ENCODE data around the gene ZNF611. TPM values are rescaled to one million over a fixed set of nuclear protein-coding genes. Genes with fewer than 3 reads are reported as not detected.
"Not testable (repeated sequence)": the region's sequence is repeated elsewhere in the genome, so short reads cannot be mapped to it uniquely, and the experiment has no call there.

ZNF611 gene
- total RNA-seq, 1 experiment from 2014 or later = 25.5 TPM

GRCh38 chr19:52722062-52723003 lies 12.5 kb downstream of the ZNF611 start:
- Histone ChIP-seq H3K9me3 (ENCODE audit: insufficient read depth, low read depth) (peaks cover 13% of the 10 kb centered on the region; the same call in 1 of the 2 replicates), H3F3A (ENCODE audit: insufficient read depth, low read depth) (peaks cover 7% of the 10 kb centered on the region; the same call in 1 of the 2 replicates), H3K27ac (peak overlapping the region; percentile 61), H3K4me1 (replicated peaks; ENCODE audit: insufficient read depth) (peaks cover 11% of the 10 kb centered on the region), H3K4me2 (peak overlapping the region; percentile 50), H3K36me3 (ENCODE audit: low read depth) (peaks cover 5% of the 10 kb centered on the region), H4K20me1 (ENCODE audit: insufficient read depth) (no peaks in the 10 kb centered on the region), H3K4me3 (no peak overlapping the region), H3K9me2 (ENCODE audit: insufficient read depth) (no peaks in the 10 kb centered on the region), H3K27me3 (ENCODE audit: insufficient read depth, low read depth) (no peaks in the 10 kb centered on the region), H3K79me2 (ENCODE audit: low read depth) (no peaks in the 10 kb centered on the region), H2AFZ (no peak overlapping the region)
- intact Hi-C loops (cut with micrococcal nuclease; ENCODE audit: unreplicated experiment) = no loop called here
- BruUV-seq (replicated peaks) = no TSS peak
- ChIA-PET POLR2A (ENCODE audit: unreplicated experiment) (interaction anchor here (0.6 kb wide), 1 partner anchor 993 kb away, joined by 3 read pairs; no protein-coding TSS in a partner anchor), CTCF (interaction anchor here (0.6 kb wide), 1 partner anchor 860 kb away, joined by 11 read pairs; no protein-coding TSS in a partner anchor)
- peak; percentile 76 to 96 for DNase-seq
- TF ChIP-seq CTCF (conservative IDR thresholded peaks at IDR 0.05) (no peak), EZH2 (IDR thresholded peaks at IDR 0.05; ENCODE audit: low read depth) (no peak)

GRCh38 chr19:52720541-52720940 lies 14.3 kb downstream of the ZNF611 start:
- H3K27me3 ChIP-seq (ENCODE audit: insufficient read depth, low read depth); H2AFZ ChIP-seq; DNase-seq; H3K9me2 ChIP-seq (ENCODE audit: insufficient read depth); CTCF ChIA-PET; BruUV-seq (replicated peaks); H3K79me2 ChIP-seq (ENCODE audit: low read depth); H4K20me1 ChIP-seq (ENCODE audit: insufficient read depth); H3K36me3 ChIP-seq (ENCODE audit: low read depth); H3K27ac ChIP-seq; H3K4me2 ChIP-seq; H3F3A ChIP-seq (ENCODE audit: insufficient read depth, low read depth); intact Hi-C loops (cut with micrococcal nuclease; ENCODE audit: unreplicated experiment); POLR2A ChIA-PET (ENCODE audit: unreplicated experiment); H3K4me3 ChIP-seq: not testable (repeated sequence)
- peaks cover 11% of the 10 kb centered on the region for H3K4me1 ChIP-seq (replicated peaks; ENCODE audit: insufficient read depth)
- peaks cover 13% of the 10 kb centered on the region; the same call in 1 of the 2 replicates for H3K9me3 ChIP-seq (ENCODE audit: insufficient read depth, low read depth)

- DNase-seq = no peak
- peaks cover 20% of the 10 kb centered on the region for H3K36me3 ChIP-seq (ENCODE audit: low read depth)
- TF ChIP-seq EZH2 (IDR thresholded peaks at IDR 0.05; ENCODE audit: low read depth) (no peak), CTCF (conservative IDR thresholded peaks at IDR 0.05) (no peak)
- H3K79me2 ChIP-seq (ENCODE audit: low read depth) = no peaks in the 10 kb centered on the region
- H3K27me3 ChIP-seq (ENCODE audit: insufficient read depth, low read depth) = no peaks in the 10 kb centered on the region
- intact Hi-C loops (cut with micrococcal nuclease; ENCODE audit: unreplicated experiment) = no loop called here
- BruUV-seq (replicated peaks) = no TSS peak
- H3F3A ChIP-seq (ENCODE audit: insufficient read depth, low read depth) = no peaks in the 10 kb centered on the region
- H2AFZ ChIP-seq = no peak overlapping the region
- H3K4me3 ChIP-seq = no peak overlapping the region
- no peak overlapping the region for H3K4me2 ChIP-seq
- H3K4me1 ChIP-seq (replicated peaks; ENCODE audit: insufficient read depth) = no peaks in the 10 kb centered on the region
- ChIA-PET POLR2A (ENCODE audit: unreplicated experiment) (no interaction called here), CTCF (interaction anchor here (0.6 kb wide), 1 partner anchor 11 kb away, joined by 8 read pairs; no protein-coding TSS in a partner anchor)
- no peaks in the 10 kb centered on the region for H3K9me2 ChIP-seq (ENCODE audit: insufficient read depth)
- H3K9me3 ChIP-seq (ENCODE audit: insufficient read depth, low read depth) = peaks cover 18% of the 10 kb centered on the region; the same call in 1 of the 2 replicates
- no peak overlapping the region for H3K27ac ChIP-seq
- no peaks in the 10 kb centered on the region for H4K20me1 ChIP-seq (ENCODE audit: insufficient read depth)
These were observed 18.3 kb downstream of the ZNF611 start for GRCh38 chr19:52716522-52716921.

- intact Hi-C loops (cut with micrococcal nuclease; ENCODE audit: unreplicated experiment); H3K4me1 ChIP-seq (replicated peaks; ENCODE audit: insufficient read depth); H4K20me1 ChIP-seq (ENCODE audit: insufficient read depth); H3K4me2 ChIP-seq; BruUV-seq (replicated peaks); H3K79me2 ChIP-seq (ENCODE audit: low read depth); H3K4me3 ChIP-seq; H3K27ac ChIP-seq; H3F3A ChIP-seq (ENCODE audit: insufficient read depth, low read depth); H3K9me2 ChIP-seq (ENCODE audit: insufficient read depth); H2AFZ ChIP-seq; POLR2A ChIA-PET (ENCODE audit: unreplicated experiment); H3K27me3 ChIP-seq (ENCODE audit: insufficient read depth, low read depth): not testable (repeated sequence)
- Histone ChIP-seq H3K9me3 (ENCODE audit: insufficient read depth, low read depth) (peaks cover 20% of the 10 kb centered on the region; the same call in 1 of the 2 replicates), H3K36me3 (ENCODE audit: low read depth) (peaks cover 24% of the 10 kb centered on the region)
- DNase-seq = peak; percentile 40 to 75
- CTCF ChIA-PET = interaction anchor here (0.6 kb wide), 1 partner anchor 12 kb away, joined by 8 read pairs; no protein-coding TSS in a partner anchor
These were observed 18.9 kb downstream of the ZNF611 start for GRCh38 chr19:52715902-52716301.

- POLR2A ChIA-PET (ENCODE audit: unreplicated experiment); intact Hi-C loops (cut with micrococcal nuclease; ENCODE audit: unreplicated experiment); BruUV-seq (replicated peaks): not testable (repeated sequence)
These were observed 19.5 kb downstream of the ZNF611 start for GRCh38 chr19:52715330-52715729.

More at GRCh38 chr19:52715330-52715729, 19.5 kb downstream of the ZNF611 start:
- H3F3A ChIP-seq (ENCODE audit: insufficient read depth, low read depth); H3K4me1 ChIP-seq (replicated peaks; ENCODE audit: insufficient read depth); H3K4me2 ChIP-seq; H3K4me3 ChIP-seq; H3K27ac ChIP-seq; H4K20me1 ChIP-seq (ENCODE audit: insufficient read depth); H2AFZ ChIP-seq; DNase-seq; H3K27me3 ChIP-seq (ENCODE audit: insufficient read depth, low read depth); H3K9me2 ChIP-seq (ENCODE audit: insufficient read depth); H3K79me2 ChIP-seq (ENCODE audit: low read depth); CTCF ChIA-PET: not testable (repeated sequence)
- Histone ChIP-seq H3K9me3 (ENCODE audit: insufficient read depth, low read depth) (peaks cover 25% of the 10 kb centered on the region; the same call in 1 of the 2 replicates), H3K36me3 (ENCODE audit: low read depth) (peaks cover 30% of the 10 kb centered on the region)
